A549 (cell line): ENCODE data around the gene ANAPC5. TPM values are rescaled to one million over a fixed set of nuclear protein-coding genes. Genes with fewer than 3 reads are reported as not detected.

Experiments
- ATAC-seq, 2 experiments: fragments of 200-7000 bp in 1 of 2; fragments of >200 bp in 1 of 2; cut with Nextera tagmentation in 1 of 2; cut with Tn5 transposase in 1 of 2; 3 replicates each; pipeline versions ENCODE4 v1.8.0 to v1.9.1; 2018 to 2020; ENCODE audit warnings: mild to moderate bottlenecking in 1 of 2, moderate library complexity in 1 of 2
- CTCF ChIA-PET: fragments of 300-600 bp; sonication (Branson Sonifier 250); formaldehyde crosslinking; extraction: SDS; loops from one replicate; lab custom pipeline; 2021; ENCODE audit warnings: antibody characterized with exemption, inconsistent platforms; lab: Yijun Ruan, JAX
- POLR2A ChIA-PET: fragments of 350-600 bp; formaldehyde crosslinking; extraction: SDS; loops from one replicate; lab custom pipeline; 2021; ENCODE audit warnings: antibody characterized with exemption, inconsistent platforms; lab: Yijun Ruan, JAX
- DNase-seq, 2 experiments: peaks; one replicate each; pipeline versions ENCODE4 v3.0.0 to v3.0.0-alpha.2; 2011 to 2016; ENCODE audit warnings: low read depth in 1 of 2, low spot score in 1 of 2
- FAIRE-seq: peaks from 2 replicates; lab custom pipeline; 2011; peaks lifted over from hg19 to GRCh38; lab: Jason Lieb, UNC
- H3K27ac ChIP-seq, 2 experiments: fragments of >200 bp; sonication (Bioruptor Twin); formaldehyde crosslinking; 3 replicates each; pipeline ENCODE4 v1.5.1; 2016 to 2017
- H3K4me1 ChIP-seq: fragments of >200 bp; sonication (Bioruptor Twin); formaldehyde crosslinking; 3 replicates; pipeline ENCODE4 v1.6.1; 2016
- H3K4me2 ChIP-seq: fragments of >200 bp; sonication (Bioruptor Twin); formaldehyde crosslinking; 3 replicates; pipeline ENCODE4 v1.6.1; 2016
- H3K4me3 ChIP-seq: fragments of >200 bp; sonication (Bioruptor Twin); formaldehyde crosslinking; 3 replicates; pipeline ENCODE4 v1.5.1; 2016
- H3K9me3 ChIP-seq: fragments of >200 bp; sonication (Bioruptor Twin); formaldehyde crosslinking; 3 replicates; pipeline ENCODE4 v1.6.1; 2016
- ATOH8 ChIP-seq: fragments of 250-450 bp; sonication (Bioruptor Pico); IDR thresholded peaks from 2 replicates; pipeline ENCODE4 v1.5.0; 2020; ENCODE audit warnings: low read depth, mild to moderate bottlenecking, moderate library complexity
- CBX8 ChIP-seq: fragments of 200-600 bp; sonication (generic); IDR thresholded peaks from 2 replicates; pipeline ENCODE4 v1.6.1; 2016
- CEBPB ChIP-seq, 2 experiments: fragments of >200 bp in 1 of 2; sonication (Bioruptor Twin) in 1 of 2; formaldehyde crosslinking in 1 of 2; IDR thresholded peaks; 2 replicates each; pipeline ENCODE4 v1.6.1; 2012 to 2016
- CHD2 ChIP-seq: fragments of 150-350 bp; IDR thresholded peaks from 2 replicates; pipeline ENCODE4 v1.6.1; 2014; ENCODE audit warnings: low read length; ENCODE audit not compliant: partially characterized antibody
- CHD4 ChIP-seq: fragments of 200-600 bp; sonication (generic); IDR thresholded peaks from 2 replicates; pipeline ENCODE4 v1.6.1; 2016; ENCODE audit warnings: antibody characterized with exemption, mild to moderate bottlenecking, borderline replicate concordance
- CTCF ChIP-seq: fragments of >200 bp; sonication (Bioruptor Twin); formaldehyde crosslinking; IDR thresholded peaks from 3 replicates; pipeline ENCODE4 v1.5.1; 2016
- EHF ChIP-seq: fragments of 250-450 bp; sonication (Bioruptor Pico); IDR thresholded peaks from 2 replicates; pipeline ENCODE4 v1.5.0; 2020; ENCODE audit warnings: mild to moderate bottlenecking
- EHMT2 ChIP-seq: fragments of 200-600 bp; sonication (generic); IDR thresholded peaks from 2 replicates; pipeline ENCODE4 v1.6.1; 2016; ENCODE audit warnings: antibody characterized with exemption, low read depth, mild to moderate bottlenecking, moderate library complexity
- FOSB ChIP-seq: fragments of 250-450 bp; sonication (Bioruptor Pico); IDR thresholded peaks from 2 replicates; pipeline ENCODE4 v1.5.0; 2020; ENCODE audit warnings: mild to moderate bottlenecking, moderate library complexity
- FOSL2 ChIP-seq, 2 experiments: fragments of 450-650 bp in 1 of 2; fragments of >200 bp in 1 of 2; sonication (Bioruptor Twin) in 1 of 2; formaldehyde crosslinking; IDR thresholded peaks; 2 replicates each; pipeline versions ENCODE4 v1.5.0 to v1.6.1; 2016 to 2020; ENCODE audit warnings: mild to moderate bottlenecking in 1 of 2, moderate library complexity in 1 of 2
- FOXS1 ChIP-seq: fragments of 250-450 bp; sonication (Bioruptor Pico); IDR thresholded peaks from 2 replicates; pipeline ENCODE4 v1.5.0; 2020; ENCODE audit warnings: mild to moderate bottlenecking, moderate library complexity
- HDAC2 ChIP-seq: fragments of 200-600 bp; sonication (generic); IDR thresholded peaks from 2 replicates; pipeline ENCODE4 v1.6.1; 2016
- HMGXB4 ChIP-seq: fragments of 250-450 bp; sonication (Bioruptor Pico); IDR thresholded peaks from 2 replicates; pipeline ENCODE4 v1.5.0; 2021; ENCODE audit warnings: mild to moderate bottlenecking, moderate library complexity, borderline replicate concordance
- HOXA7 ChIP-seq: fragments of 250-450 bp; sonication (Bioruptor Pico); IDR thresholded peaks from 2 replicates; pipeline ENCODE4 v1.5.0; 2020; ENCODE audit warnings: mild to moderate bottlenecking, moderate library complexity
- KDM1A ChIP-seq: fragments of 200-600 bp; sonication (generic); IDR thresholded peaks from 2 replicates; pipeline ENCODE4 v1.6.1; 2016; ENCODE audit warnings: low read depth, mild to moderate bottlenecking
- KDM5A ChIP-seq: fragments of 200-600 bp; sonication (generic); IDR thresholded peaks from 2 replicates; pipeline ENCODE4 v1.6.1; 2016; ENCODE audit warnings: antibody characterized with exemption, mild to moderate bottlenecking
- MAFK ChIP-seq: fragments of 450-650 bp; IDR thresholded peaks from 2 replicates; pipeline ENCODE4 v1.6.1; 2014; ENCODE audit not compliant: partially characterized antibody
- PBX3 ChIP-seq: IDR thresholded peaks from 2 replicates; pipeline ENCODE4 v1.6.1; 2012
- PHF8 ChIP-seq: fragments of 200-600 bp; sonication (generic); IDR thresholded peaks from 2 replicates; pipeline ENCODE4 v1.6.1; 2016; ENCODE audit warnings: low read depth, mild to moderate bottlenecking, antibody characterized with exemption, moderate library complexity, borderline replicate concordance
- REST ChIP-seq: fragments of 200-600 bp; sonication (generic); IDR thresholded peaks from 2 replicates; pipeline ENCODE4 v1.6.1; 2016; ENCODE audit warnings: antibody characterized with exemption, mild to moderate bottlenecking, moderate library complexity
- RFX5 ChIP-seq: fragments of 450-650 bp; IDR thresholded peaks from 2 replicates; pipeline ENCODE4 v1.7.1; 2014; ENCODE audit warnings: antibody characterized with exemption, mild to moderate bottlenecking, moderate library complexity
- RNF2 ChIP-seq: fragments of 200-600 bp; sonication (generic); IDR thresholded peaks from 2 replicates; pipeline ENCODE4 v1.6.1; 2016; ENCODE audit warnings: low read depth, mild to moderate bottlenecking, antibody characterized with exemption, moderate library complexity, borderline replicate concordance
- SREBF2 ChIP-seq: fragments of 450-650 bp; IDR thresholded peaks from 2 replicates; pipeline ENCODE4 v1.6.1; 2014; ENCODE audit warnings: mild to moderate bottlenecking, moderate library complexity
- TFCP2L1 ChIP-seq: fragments of 250-450 bp; sonication (Bioruptor Pico); IDR thresholded peaks from 2 replicates; pipeline ENCODE4 v1.5.0; 2021; ENCODE audit warnings: mild to moderate bottlenecking
- WGBS: methylation state at CpG from one replicate; pipeline ENCODE4 v1.1.6; 2017; ENCODE audit errors: missing lambda C conversion rate; 5-methylcytosine and 5-hydroxymethylcytosine counted together
- polyA plus RNA-seq, 4 experiments: library from polyadenylated mRNA; depleted of rRNA in 3 of 4; stranded (reverse); fragments of >200 nt; fragmentation: RNase III in 1 of 4; extraction: RNeasy Plus Mini Kit Qiagen cat#74134 plus additional on column Dnase treatment in 1 of 4; gene quantifications; 2 replicates in 3 of 4; 3 replicates in 1 of 4; pipeline ENCODE4 v1.2.3, GENCODE V29; 2011 to 2017

ANAPC5 gene
- polyA plus RNA-seq, 2 of the 4 experiments (the other 2 are of a cell fraction), result 91.6 to 225 TPM

GRCh38 chr12:121344506-121344905, 7.7 kb downstream of the ANAPC5 start:
- ChIA-PET CTCF (interaction anchor here (0.6 to 10.5 kb wide), 3 partner anchors 9 to 79 kb away, joined by 3 to 84 read pairs (median 6); no protein-coding TSS in a partner anchor), POLR2A (no interaction called here)
- no peak for ATAC-seq
- no peak for FAIRE-seq
- Histone ChIP-seq H3K4me1 (no peaks in the 10 kb centered on the region), H3K27ac (no peak overlapping the region), H3K4me3 (no peak overlapping the region), H3K4me2 (no peak overlapping the region), H3K9me3 (no peaks in the 10 kb centered on the region)
- no peak for DNase-seq
- no peak for TF ChIP-seq ATOH8 (CRISPR knock-in tag)
- TF ChIP-seq TFCP2L1 (CRISPR knock-in tag), result no peak
- no peak for TF ChIP-seq PBX3
- no peak for TF ChIP-seq CBX8
- no peak for TF ChIP-seq CHD2
- no peak for TF ChIP-seq KDM1A
- no peak for TF ChIP-seq CEBPB (IDR thresholded peaks at IDR 0.05)
- no peak for TF ChIP-seq KDM5A
- no peak for TF ChIP-seq RNF2
- TF ChIP-seq REST, result no peak
- no peak for TF ChIP-seq FOSB (CRISPR knock-in tag)
- TF ChIP-seq SREBF2, result no peak
- TF ChIP-seq FOXS1 (CRISPR knock-in tag), result no peak
- no peak for TF ChIP-seq HMGXB4 (CRISPR knock-in tag)
- no peak for TF ChIP-seq CTCF
- 94% methylated on average over 3 of the region's 3 CpGs for WGBS

GRCh38 chr12:121337416-121337815, 14.8 kb downstream of the ANAPC5 start:
- H3K4me2 ChIP-seq, result no peak overlapping the region
- WGBS, result 92% methylated on average over 4 of the region's 4 CpGs
- peak overlapping the region in 1 of 2 experiments; percentile 7; a peak in 1 of 6 replicates for H3K27ac ChIP-seq
- DNase-seq (no peak), ATAC-seq (no peak; a peak in 1 of 6 replicates), FAIRE-seq (no peak)
- ChIA-PET CTCF (interaction anchor here (0.7 to 8.5 kb wide), 5 partner anchors 10 to 105 kb away, joined by 3 to 117 read pairs (median 5); partner anchors contain the start of gene ANAPC5), POLR2A (no interaction called here)
- H3K4me1 ChIP-seq, result peaks cover 5% of the 10 kb centered on the region; the same call in 1 of the 3 replicates
- no peak overlapping the region for H3K4me3 ChIP-seq
- no peaks in the 10 kb centered on the region for H3K9me3 ChIP-seq
- TF ChIP-seq CHD4 (no peak), HOXA7 (CRISPR knock-in tag) (no peak), EHF (CRISPR knock-in tag) (no peak), PBX3 (no peak), FOSL2 (IDR thresholded peaks at IDR 0.05) (no peak), FOSL2 (CRISPR knock-in tag; IDR thresholded peaks at IDR 0.05) (no peak), CTCF (no peak), MAFK (no peak), PHF8 (no peak), EHMT2 (no peak), HDAC2 (no peak), RFX5 (no peak)
